ENCODE measurements around the gene LRRC51.

The LRRC51 gene

DNA sequence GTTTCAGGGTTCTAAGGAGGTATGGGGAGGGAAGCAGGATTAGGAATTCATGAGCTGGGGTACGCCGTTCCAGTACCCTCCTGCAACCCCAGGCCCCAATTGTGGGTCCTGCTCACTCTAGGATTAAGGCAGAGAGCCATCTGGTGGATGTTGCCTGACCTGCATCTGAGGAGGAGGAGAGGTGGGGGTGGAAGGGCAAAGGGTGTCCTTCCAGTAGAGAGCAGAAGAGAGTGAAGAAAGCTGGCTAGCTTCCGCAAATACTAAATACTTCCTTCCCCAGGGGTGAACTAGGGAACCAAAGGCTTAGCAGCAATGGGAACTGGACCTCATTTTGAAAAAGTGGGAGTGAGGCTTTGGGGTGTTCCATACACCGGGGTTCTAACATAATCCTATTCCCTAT lies 10.6 kb downstream of the LRRC51 start:
- H3K27ac ChIP-seq, result peak overlapping the region; percentile 23
- no peak for TF ChIP-seq ZFX (IDR thresholded peaks at IDR 0.05; ENCODE audit: borderline replicate concordance)
- TF ChIP-seq, protein P1, sequence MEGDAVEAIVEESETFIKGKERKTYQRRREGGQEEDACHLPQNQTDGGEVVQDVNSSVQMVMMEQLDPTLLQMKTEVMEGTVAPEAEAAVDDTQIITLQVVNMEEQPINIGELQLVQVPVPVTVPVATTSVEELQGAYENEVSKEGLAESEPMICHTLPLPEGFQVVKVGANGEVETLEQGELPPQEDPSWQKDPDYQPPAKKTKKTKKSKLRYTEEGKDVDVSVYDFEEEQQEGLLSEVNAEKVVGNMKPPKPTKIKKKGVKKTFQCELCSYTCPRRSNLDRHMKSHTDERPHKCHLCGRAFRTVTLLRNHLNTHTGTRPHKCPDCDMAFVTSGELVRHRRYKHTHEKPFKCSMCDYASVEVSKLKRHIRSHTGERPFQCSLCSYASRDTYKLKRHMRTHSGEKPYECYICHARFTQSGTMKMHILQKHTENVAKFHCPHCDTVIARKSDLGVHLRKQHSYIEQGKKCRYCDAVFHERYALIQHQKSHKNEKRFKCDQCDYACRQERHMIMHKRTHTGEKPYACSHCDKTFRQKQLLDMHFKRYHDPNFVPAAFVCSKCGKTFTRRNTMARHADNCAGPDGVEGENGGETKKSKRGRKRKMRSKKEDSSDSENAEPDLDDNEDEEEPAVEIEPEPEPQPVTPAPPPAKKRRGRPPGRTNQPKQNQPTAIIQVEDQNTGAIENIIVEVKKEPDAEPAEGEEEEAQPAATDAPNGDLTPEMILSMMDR (IDR thresholded peaks at IDR 0.05), result peak; percentile 87

DNA sequence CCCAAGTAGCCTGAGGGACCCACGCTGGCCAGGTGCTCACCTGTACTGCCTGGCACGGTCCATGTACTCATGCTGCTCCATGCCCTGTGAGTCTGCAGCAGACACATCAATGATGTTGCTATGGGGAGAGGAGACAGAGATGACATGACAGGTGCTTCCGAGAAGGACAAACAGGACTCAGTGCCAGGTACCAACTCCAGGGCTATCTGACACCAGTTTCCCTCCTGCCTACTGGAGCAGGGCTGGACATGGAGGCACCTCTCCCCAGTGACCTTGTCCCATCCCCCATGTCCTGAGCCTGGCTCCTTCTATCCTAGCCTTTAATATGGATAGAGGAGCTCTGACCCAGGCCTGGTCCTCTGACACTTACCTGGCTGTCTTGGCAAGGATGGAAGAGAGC lies 18.1 kb downstream of the LRRC51 start:
- no peak overlapping the region for H3K27ac ChIP-seq
- TF ChIP-seq, protein P1 (IDR thresholded peaks at IDR 0.05), result no peak

DNA sequence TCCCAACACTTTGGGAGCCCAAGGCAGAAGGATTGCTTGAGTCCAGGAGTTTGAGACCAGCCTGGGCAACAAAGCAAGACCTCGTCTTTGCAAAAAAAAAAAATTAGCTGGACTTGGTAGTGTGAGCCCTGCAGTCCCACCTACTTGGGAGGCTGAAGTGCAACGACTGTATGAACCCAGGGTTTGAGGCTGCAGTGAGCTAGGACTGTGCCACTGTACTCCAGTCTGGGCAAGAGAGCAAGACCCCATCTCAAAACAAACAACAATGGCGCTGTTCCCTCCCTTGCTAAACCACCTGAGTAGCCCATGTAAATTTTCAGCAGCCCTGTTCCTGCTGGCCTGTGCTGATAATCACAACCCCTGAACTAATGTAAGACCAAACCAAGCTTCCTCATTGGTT lies 19.4 kb downstream of the LRRC51 start:
- no peak overlapping the region for H3K27ac ChIP-seq
- TF ChIP-seq, protein P1 (IDR thresholded peaks at IDR 0.05), result no peak
- TF ChIP-seq ZFX (IDR thresholded peaks at IDR 0.05; ENCODE audit: borderline replicate concordance), result no peak

DNA sequence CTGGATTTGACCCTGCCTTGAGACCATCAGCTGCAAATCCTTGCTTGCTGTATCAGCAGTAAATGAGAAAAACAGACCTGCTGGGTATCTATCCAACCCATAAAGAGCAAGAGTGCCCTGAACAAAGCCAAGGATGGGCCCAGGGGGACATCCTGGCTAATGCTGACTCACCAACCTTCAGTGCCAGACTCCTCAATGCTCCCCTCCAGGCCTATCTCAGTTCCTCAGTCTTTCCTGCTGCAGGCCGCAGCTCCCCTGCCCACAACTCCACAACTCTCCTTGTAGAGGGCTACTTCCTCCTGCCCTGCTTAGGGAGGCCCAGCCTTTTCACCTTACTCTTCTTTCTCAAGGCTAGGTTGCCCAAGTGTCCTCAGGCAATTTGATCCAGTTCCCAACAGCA lies 19.8 kb downstream of the LRRC51 start:
- TF ChIP-seq, protein P1 (IDR thresholded peaks at IDR 0.05), result no peak
- TF ChIP-seq ZFX (IDR thresholded peaks at IDR 0.05; ENCODE audit: borderline replicate concordance), result no peak
- H3K27ac ChIP-seq, result no peak overlapping the region

DNA sequence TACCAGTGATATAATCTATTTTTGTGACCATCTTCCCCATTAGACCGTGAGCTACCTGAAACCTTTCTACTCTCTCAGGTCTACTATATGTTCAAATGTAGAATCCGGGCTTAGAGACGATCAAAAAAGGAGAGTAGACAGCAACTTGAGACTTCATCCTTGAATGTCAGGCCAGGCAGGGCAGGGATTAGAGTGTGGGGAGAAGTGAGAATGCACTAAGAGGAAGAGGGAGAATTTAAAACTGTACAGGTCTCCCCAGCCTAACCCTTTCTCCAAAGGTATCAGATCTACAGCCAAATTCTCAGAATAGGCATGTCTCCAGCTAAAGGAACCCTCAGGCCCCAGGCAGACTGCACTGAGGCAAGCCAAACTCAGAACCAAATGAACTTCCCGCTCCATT lies 21.5 kb downstream of the LRRC51 start:
- TF ChIP-seq ZFX (IDR thresholded peaks at IDR 0.05; ENCODE audit: borderline replicate concordance), result no peak
- TF ChIP-seq, protein P1 (IDR thresholded peaks at IDR 0.05), result no peak
- peak overlapping the region; percentile 82 for H3K27ac ChIP-seq

DNA sequence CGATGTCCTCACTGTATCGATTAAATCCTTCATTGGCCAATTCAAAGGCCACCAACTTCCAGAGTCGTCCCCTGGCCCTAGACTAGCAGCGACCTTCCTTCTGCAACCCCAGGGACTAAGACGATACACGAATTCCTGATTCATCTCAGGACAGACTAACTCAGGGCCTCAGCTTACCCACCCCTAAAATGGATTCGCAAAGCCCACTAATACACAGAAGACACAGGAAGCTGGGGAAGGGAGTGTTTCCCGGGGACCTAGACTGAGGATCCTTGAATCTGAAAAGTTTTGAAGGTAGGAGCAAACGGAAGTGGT lies 21.9 kb downstream of the LRRC51 start:
- TF ChIP-seq, protein P1 (IDR thresholded peaks at IDR 0.05), result no peak
- TF ChIP-seq ZFX (IDR thresholded peaks at IDR 0.05; ENCODE audit: borderline replicate concordance), result no peak

DNA sequence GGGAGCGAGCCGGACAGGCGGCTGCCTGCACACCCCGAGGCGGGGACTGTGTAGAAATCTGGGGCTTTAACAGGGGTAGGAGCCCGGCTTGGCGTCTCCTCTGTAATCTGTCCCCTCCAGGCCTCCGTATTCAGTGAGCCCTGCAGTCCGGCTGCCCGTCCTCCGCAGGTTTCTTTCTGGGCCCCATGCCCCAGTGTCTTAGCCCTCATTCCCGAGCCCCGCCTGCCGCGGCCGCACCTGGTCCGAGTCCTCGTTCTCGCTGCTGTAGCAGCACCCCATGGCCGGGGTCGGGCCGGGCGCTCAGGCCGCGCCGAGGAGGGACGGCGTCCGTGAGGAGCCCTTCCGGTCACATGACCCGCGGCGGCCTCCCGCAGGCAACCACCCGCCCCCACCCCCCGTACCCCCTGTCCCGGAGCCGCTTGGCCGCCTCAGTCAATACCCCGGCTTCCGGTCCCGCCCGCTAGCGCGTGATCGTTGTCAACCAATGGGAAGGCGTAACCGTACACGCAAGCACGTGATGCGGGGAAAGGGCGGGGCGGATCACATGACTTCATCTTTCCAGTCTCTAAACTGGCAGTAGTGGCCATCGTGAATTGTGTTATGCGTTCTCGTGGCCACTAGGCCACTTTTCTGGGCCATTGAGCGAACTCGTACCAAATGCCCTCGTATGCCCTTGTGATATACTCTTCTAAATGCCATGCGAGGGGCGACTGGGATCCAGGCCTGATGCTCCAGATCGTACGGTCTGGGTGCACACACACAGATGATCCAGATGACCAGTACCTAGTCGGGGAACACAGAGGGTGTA lies 22.5 kb downstream of the LRRC51 start, which contains the start of gene LAMTOR1:
Gene LAMTOR1 (minus strand): TSS at position 352 of the 808 bp plus-strand sequence. CDS start 73 bp downstream, at position 279.
- TF ChIP-seq, protein P1 (IDR thresholded peaks at IDR 0.05), result peak; percentile 50
- no peak for TF ChIP-seq ZFX (IDR thresholded peaks at IDR 0.05; ENCODE audit: borderline replicate concordance)
- H3K27ac ChIP-seq, result peak within 1 kb of the TSS; percentile 82

More for the DNA sequence above, 21.9 kb downstream of the LRRC51 start:
- H3K27ac ChIP-seq, result peak overlapping the region; percentile 82
